H9 (cell line): ENCODE data around the gene ATAD1. TPM values are rescaled to one million over a fixed set of nuclear protein-coding genes. Genes with fewer than 3 reads are reported as not detected.

ENCODE experiments used
- DNase-seq: peaks from one replicate; pipeline ENCODE4 v3.0.0-alpha.2; 2017
- H2AFZ ChIP-seq: one replicate; pipeline ENCODE4 v1.6.1; 2013; ENCODE audit warnings: mild to moderate bottlenecking, low read length, control low read depth, moderate library complexity
- H2AK5ac ChIP-seq: 2 replicates; pipeline ENCODE4 v1.6.1; 2013; ENCODE audit warnings: low read length, control low read depth, mixed read lengths; ENCODE audit not compliant: insufficient read length
- H2BK120ac ChIP-seq: one replicate; pipeline ENCODE4 v1.6.1; 2013; ENCODE audit warnings: low read depth, mild to moderate bottlenecking, low read length, control low read depth, inconsistent platforms; ENCODE audit not compliant: poor library complexity, severe bottlenecking
- H2BK12ac ChIP-seq: 2 replicates; pipeline ENCODE4 v1.6.1; 2013; ENCODE audit warnings: low read length, control low read depth, mixed read lengths, low read depth; ENCODE audit not compliant: insufficient read length
- H2BK15ac ChIP-seq: 2 replicates; pipeline ENCODE4 v1.6.1; 2013; ENCODE audit warnings: low read depth, low read length, control low read depth
- H2BK20ac ChIP-seq: one replicate; pipeline ENCODE4 v1.6.1; 2013; ENCODE audit warnings: low read depth, mild to moderate bottlenecking, low read length, control low read depth, inconsistent platforms; ENCODE audit not compliant: poor library complexity, severe bottlenecking
- H2BK5ac ChIP-seq: 2 replicates; pipeline ENCODE4 v1.6.1; 2013; ENCODE audit warnings: low read length, control low read depth, mixed read lengths; ENCODE audit not compliant: insufficient read length
- H3K14ac ChIP-seq: 2 replicates; pipeline ENCODE4 v1.6.1; 2013; ENCODE audit warnings: low read length, control low read depth; ENCODE audit not compliant: insufficient read depth
- H3K18ac ChIP-seq: 2 replicates; pipeline ENCODE4 v1.6.1; 2013; ENCODE audit warnings: low read depth, mild to moderate bottlenecking, mixed read lengths, low read length, control low read depth; ENCODE audit not compliant: insufficient read length
- H3K23ac ChIP-seq: 2 replicates; pipeline ENCODE4 v1.6.1; 2013; ENCODE audit warnings: low read length, control low read depth, mixed read lengths, low read depth; ENCODE audit not compliant: insufficient read length
- H3K23me2 ChIP-seq: 2 replicates; pipeline ENCODE4 v1.6.1; 2013; ENCODE audit warnings: low read depth, mild to moderate bottlenecking, mixed read lengths, low read length, control low read depth; ENCODE audit not compliant: insufficient read length, poor library complexity, severe bottlenecking
- H3K27ac ChIP-seq: 2 replicates; pipeline ENCODE4 v1.5.1; 2013; ENCODE audit warnings: low read length, control low read depth, mixed read lengths, low read depth; ENCODE audit not compliant: insufficient read length
- H3K27me3 ChIP-seq: 2 replicates; pipeline ENCODE4 v1.6.1; 2013; ENCODE audit warnings: low read length, control low read depth, inconsistent platforms; ENCODE audit not compliant: insufficient read depth
- H3K4ac ChIP-seq: 2 replicates; pipeline ENCODE4 v1.6.1; 2013; ENCODE audit warnings: low read depth, mild to moderate bottlenecking, control low read depth, inconsistent platforms, low read length, moderate library complexity
- H3K4me1 ChIP-seq: 2 replicates; pipeline ENCODE4 v1.6.1; 2013; ENCODE audit warnings: low read length, control low read depth, inconsistent platforms; ENCODE audit not compliant: insufficient read depth
- H3K4me2 ChIP-seq: 2 replicates; pipeline ENCODE4 v1.6.1; 2013; ENCODE audit warnings: low read length, control low read depth, mixed read lengths; ENCODE audit not compliant: insufficient read length, insufficient read depth
- H3K56ac ChIP-seq: 2 replicates; pipeline ENCODE4 v1.6.1; 2013; ENCODE audit warnings: low read depth, mild to moderate bottlenecking, mixed read lengths, low read length, control low read depth; ENCODE audit not compliant: insufficient read length
- H3K79me1 ChIP-seq: 2 replicates; pipeline ENCODE4 v1.6.1; 2013; ENCODE audit warnings: low read depth, mild to moderate bottlenecking, moderate library complexity, low read length, control low read depth, inconsistent platforms; ENCODE audit not compliant: insufficient read depth, poor library complexity, severe bottlenecking
- H3K79me2 ChIP-seq: 2 replicates; pipeline ENCODE4 v1.6.1; 2013; ENCODE audit warnings: low read length, control low read depth, inconsistent platforms; ENCODE audit not compliant: insufficient read depth
- H3K9ac ChIP-seq: 2 replicates; pipeline ENCODE4 v1.6.1; 2013; ENCODE audit warnings: low read length, control low read depth, mixed read lengths; ENCODE audit not compliant: insufficient read length; ENCODE audit errors: extremely low read depth
- H3K9me3 ChIP-seq: one replicate; pipeline ENCODE4 v1.6.1; 2013; ENCODE audit warnings: low read depth, low read length, inconsistent platforms; ENCODE audit not compliant: control insufficient read depth
- H3T11ph ChIP-seq: one replicate; pipeline ENCODE4 v1.6.1; 2013; ENCODE audit warnings: mild to moderate bottlenecking, low read length, control low read depth, inconsistent platforms
- H4K20me1 ChIP-seq: one replicate; pipeline ENCODE4 v1.6.1; 2013; ENCODE audit not compliant: control insufficient read depth, insufficient read length, insufficient read depth
- H4K5ac ChIP-seq: 2 replicates; pipeline ENCODE4 v1.6.1; 2013; ENCODE audit warnings: low read depth, mild to moderate bottlenecking, mixed read lengths, low read length, control low read depth; ENCODE audit not compliant: insufficient read length
- H4K8ac ChIP-seq: replicated peaks from 2 replicates; pipeline ENCODE4 v1.6.1; 2013; ENCODE audit warnings: low read length, control low read depth, mixed read lengths, low read depth; ENCODE audit not compliant: insufficient read length
- H4K91ac ChIP-seq: 2 replicates; pipeline ENCODE4 v1.6.1; 2013; ENCODE audit warnings: low read depth, mild to moderate bottlenecking, moderate library complexity, mixed read lengths, low read length, control low read depth; ENCODE audit not compliant: insufficient read length
- H3K27ac Mint-ChIP-seq, 3 experiments: 2 replicates in 2 of 3; 3 replicates in 1 of 3; pipeline ENCODE4 v1.8.0; 2020 to 2021; ENCODE audit warnings: mixed read lengths in 3 of 3, mild to moderate bottlenecking in 1 of 3, moderate library complexity in 1 of 3
- H3K27me3 Mint-ChIP-seq: 2 replicates; pipeline ENCODE4 v1.8.0; 2021; ENCODE audit warnings: low read depth, mild to moderate bottlenecking, moderate library complexity, mixed read lengths
- H3K36me3 Mint-ChIP-seq, 3 experiments: 2 replicates in 2 of 3; 3 replicates in 1 of 3; pipeline ENCODE4 v1.8.0; 2020 to 2021; ENCODE audit warnings: low read depth in 3 of 3, mixed read lengths in 3 of 3; ENCODE audit not compliant: insufficient read depth in 1 of 3
- H3K4me1 Mint-ChIP-seq, 2 experiments: 2 replicates each; pipeline ENCODE4 v1.8.0; 2020; ENCODE audit warnings: mixed read lengths in 2 of 2
- H3K4me3 Mint-ChIP-seq, 2 experiments: 2 replicates in 1 of 2; 3 replicates in 1 of 2; pipeline ENCODE4 v1.8.0; 2020 to 2021; ENCODE audit warnings: mild to moderate bottlenecking in 2 of 2, mixed read lengths in 2 of 2, moderate library complexity in 1 of 2
- H3K9me3 Mint-ChIP-seq, 2 experiments: 2 replicates in 1 of 2; 3 replicates in 1 of 2; pipeline ENCODE4 v1.8.0; 2020; ENCODE audit warnings: mild to moderate bottlenecking in 2 of 2, mixed read lengths in 2 of 2, moderate library complexity in 1 of 2
- CTCF ChIP-seq: fragments of 200-600 bp; sonication (generic); conservative IDR thresholded peaks from 3 replicates; pipeline ENCODE4 v1.8.0; 2021; ENCODE audit warnings: antibody characterized with exemption, mild to moderate bottlenecking
- WGBS: extraction: QIAGEN DNeasy Blood & Tissue Kit; methylation state at CpG from one replicate; pipeline ENCODE4 v1.1.7; 2013; ENCODE audit warnings: missing lambda C conversion rate, low lambda C conversion rate, mixed read lengths; ENCODE audit not compliant: insufficient read length; ENCODE audit errors: extremely low coverage; 5-methylcytosine and 5-hydroxymethylcytosine counted together
- total RNA-seq: library from RNA; stranded (reverse); gene quantifications from 2 replicates; pipeline ENCODE4 v1.2.1, GENCODE V29; 2021

Gene ATAD1
- total RNA-seq, 1 experiment from 2014 or later, result 38.7 TPM

GRCh38 chr10:87818505-87819288 is 671 bp upstream of the ATAD1 start:
- no peaks in the 10 kb centered on the region for H3K4me1 ChIP-seq
- peak overlapping the region; percentile 32 for H2AFZ ChIP-seq
- peaks cover 6% of the 10 kb centered on the region for H3K23me2 ChIP-seq
- peaks cover 21% of the 10 kb centered on the region; the same call in 1 of the 2 replicates for H3K79me2 ChIP-seq
- H3K27me3 ChIP-seq, result no peaks in the 10 kb centered on the region
- peaks cover 2% of the 10 kb centered on the region; the same call in 1 of the 2 replicates for H3K27me3 Mint-ChIP-seq
- no CpG with 5 or more reads among the region's 29 CpGs for WGBS
- H3K14ac ChIP-seq, result no peak overlapping the region
- H4K20me1 ChIP-seq, result no peaks in the 10 kb centered on the region
- H3T11ph ChIP-seq, result no peak overlapping the region
- no peak overlapping the region for H4K5ac ChIP-seq
- no peak overlapping the region for H2BK5ac ChIP-seq
- H3K4ac ChIP-seq, result no peak overlapping the region
- H4K91ac ChIP-seq, result no peak overlapping the region
- no peak overlapping the region for H2BK20ac ChIP-seq
- peak; percentile 38 for DNase-seq
- peak overlapping the region; percentile 30 for H3K9ac ChIP-seq
- no peak for TF ChIP-seq CTCF
- no peak overlapping the region for H2BK12ac ChIP-seq
- H4K8ac ChIP-seq, result no peak overlapping the region
- peak overlapping the region; percentile 25 to 96 (median 57); a peak in 6 of 7 replicates for H3K27ac Mint-ChIP-seq
- H3K9me3 Mint-ChIP-seq, result no peaks in the 10 kb centered on the region
- no peaks in the 10 kb centered on the region for H3K9me3 ChIP-seq
- H3K18ac ChIP-seq, result no peak overlapping the region
- H3K23ac ChIP-seq, result no peak overlapping the region
- no peak overlapping the region for H2AK5ac ChIP-seq
- H3K36me3 Mint-ChIP-seq, result peaks cover 2 to 4% (median 4%) of the 10 kb centered on the region in 3 experiments; a peak in 6 of 7 replicates
- H3K4me2 ChIP-seq, result peak overlapping the region; percentile 68
- no peak overlapping the region for H3K27ac ChIP-seq
- no peak overlapping the region for H2BK15ac ChIP-seq
- H3K56ac ChIP-seq, result no peak overlapping the region
- no peaks in the 10 kb centered on the region for H3K79me1 ChIP-seq
- H2BK120ac ChIP-seq, result no peak overlapping the region
- peaks cover 19 to 20% of the 10 kb centered on the region in 2 experiments for H3K4me1 Mint-ChIP-seq
- peak overlapping the region; percentile 96 to 97 for H3K4me3 Mint-ChIP-seq
